Measurements from ENCODE around the gene MMAB. TPM values are rescaled to one million over a fixed set of nuclear protein-coding genes. Genes with fewer than 3 reads are reported as not detected.

Gene MMAB
- total RNA-seq, 2 donors from 2014 or later = 23.1 to 79.2 TPM

DNA sequence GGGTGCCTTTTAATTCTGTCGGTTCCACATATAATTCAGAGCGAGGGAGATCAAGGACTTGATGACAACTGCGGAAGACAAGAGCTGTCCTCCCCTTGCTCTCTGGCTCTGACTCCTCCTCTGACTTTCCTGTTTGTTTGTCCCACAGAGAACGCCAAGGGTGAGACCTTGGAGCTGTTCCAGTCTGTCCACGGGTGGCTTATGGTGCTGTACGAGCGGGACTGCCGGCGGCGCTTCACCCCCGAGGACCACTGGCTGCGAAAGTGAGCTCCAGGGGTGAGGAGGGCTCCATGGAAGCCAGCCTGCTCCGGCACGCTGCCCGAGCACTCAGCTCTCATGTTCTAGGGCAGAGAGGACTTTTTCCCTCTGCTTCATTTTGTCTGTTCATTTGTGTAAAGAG, 63.1 kb downstream of the MMAB start:
- no peak for TF ChIP-seq POLR2AphosphoS5 (IDR thresholded peaks at IDR 0.05)
- no peak for TF ChIP-seq POLR2A (IDR thresholded peaks at IDR 0.05)
- TF ChIP-seq, protein P1, sequence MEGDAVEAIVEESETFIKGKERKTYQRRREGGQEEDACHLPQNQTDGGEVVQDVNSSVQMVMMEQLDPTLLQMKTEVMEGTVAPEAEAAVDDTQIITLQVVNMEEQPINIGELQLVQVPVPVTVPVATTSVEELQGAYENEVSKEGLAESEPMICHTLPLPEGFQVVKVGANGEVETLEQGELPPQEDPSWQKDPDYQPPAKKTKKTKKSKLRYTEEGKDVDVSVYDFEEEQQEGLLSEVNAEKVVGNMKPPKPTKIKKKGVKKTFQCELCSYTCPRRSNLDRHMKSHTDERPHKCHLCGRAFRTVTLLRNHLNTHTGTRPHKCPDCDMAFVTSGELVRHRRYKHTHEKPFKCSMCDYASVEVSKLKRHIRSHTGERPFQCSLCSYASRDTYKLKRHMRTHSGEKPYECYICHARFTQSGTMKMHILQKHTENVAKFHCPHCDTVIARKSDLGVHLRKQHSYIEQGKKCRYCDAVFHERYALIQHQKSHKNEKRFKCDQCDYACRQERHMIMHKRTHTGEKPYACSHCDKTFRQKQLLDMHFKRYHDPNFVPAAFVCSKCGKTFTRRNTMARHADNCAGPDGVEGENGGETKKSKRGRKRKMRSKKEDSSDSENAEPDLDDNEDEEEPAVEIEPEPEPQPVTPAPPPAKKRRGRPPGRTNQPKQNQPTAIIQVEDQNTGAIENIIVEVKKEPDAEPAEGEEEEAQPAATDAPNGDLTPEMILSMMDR (IDR thresholded peaks at IDR 0.05) = no peak
- Histone ChIP-seq H3K4me1 (replicated peaks) (no peaks in the 10 kb centered on the region), H3K27me3 (replicated peaks; ENCODE audit: insufficient read depth) (no peaks in the 10 kb centered on the region), H3K4me3 (no peak overlapping the region), H3K27ac (no peak overlapping the region), H3K36me3 (peaks cover 7 to 9% of the 10 kb centered on the region in 2 donors), H3K9me3 (no peaks in the 10 kb centered on the region)
- no peak for DNase-seq (ENCODE audit: low spot score)
- WGBS = 90% methylated on average over 15 of the region's 15 CpGs
- intact Hi-C loops (cut with DNase I) = no loop called here

DNA sequence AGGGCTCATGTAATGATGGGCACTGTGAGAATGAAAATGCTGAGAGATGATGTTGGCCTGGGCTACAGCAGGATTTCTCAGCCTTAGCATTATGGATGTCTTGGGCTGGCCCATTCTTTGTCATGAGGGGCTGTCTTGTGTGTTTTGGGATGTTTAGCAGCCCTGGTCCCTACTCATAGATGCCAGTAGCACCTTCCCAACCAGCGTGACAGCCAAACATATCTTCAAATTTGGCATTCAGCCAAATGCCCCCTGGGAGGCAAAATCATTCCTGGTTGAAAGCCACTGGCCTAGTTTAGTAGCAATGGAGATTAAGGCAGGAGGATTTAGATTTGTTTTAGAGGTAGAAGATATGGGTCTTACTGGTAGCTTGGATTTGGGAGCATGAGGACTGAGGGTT, 69.2 kb downstream of the MMAB start:
- WGBS = 47% methylated on average over 1 of the region's 1 CpG
- H3K4me3 ChIP-seq = no peak overlapping the region
- intact Hi-C loops (cut with DNase I) = no loop called here
- no peaks in the 10 kb centered on the region for H3K27me3 ChIP-seq (replicated peaks; ENCODE audit: insufficient read depth)
- TF ChIP-seq, protein P1 (IDR thresholded peaks at IDR 0.05) = no peak
- TF ChIP-seq POLR2A (IDR thresholded peaks at IDR 0.05) (no peak), POLR2AphosphoS5 (IDR thresholded peaks at IDR 0.05) (no peak)
- H3K27ac ChIP-seq = no peak overlapping the region
- peaks cover 20 to 24% of the 10 kb centered on the region in 2 donors for H3K36me3 ChIP-seq
- no peak for DNase-seq (ENCODE audit: low spot score)
- no peaks in the 10 kb centered on the region for H3K4me1 ChIP-seq (replicated peaks)
- no peaks in the 10 kb centered on the region for H3K9me3 ChIP-seq

Other genes with a start within 250 kb of the MMAB start
- 1 to 10 TPM in 1 of 2 donors, not detected in 1; 1.2 TPM for gene MYO1H, start 225.6 kb downstream of the MMAB start, total RNA-seq
- 10 to 100 TPM; 37.2 to 49.8 TPM for gene KCTD10, start 96.2 kb downstream of the MMAB start, total RNA-seq
- gene UBE3B, start 95.9 kb downstream of the MMAB start, total RNA-seq = 10 to 100 TPM; 57.9 to 85.8 TPM
- 10 to 100 TPM; 13.4 to 54.1 TPM for gene MVK, start 290 bp upstream of the MMAB start, total RNA-seq
- gene FAM222A, start 140.3 kb upstream of the MMAB start, total RNA-seq = 10 to 100 TPM in 1 of 2 donors, 1 to 10 TPM in 1; 2.0 to 52.3 TPM